ENCODE measurements around the gene CCDC187. TPM values are rescaled to one million over a fixed set of nuclear protein-coding genes. Genes with fewer than 3 reads are reported as not detected.
"Not testable (repeated sequence)": the region's sequence is repeated elsewhere in the genome, so short reads cannot be mapped to it uniquely, and the experiment has no call there.

The CCDC187 gene
- total RNA-seq (2014; rRNA removed; shearing (Covaris generic)): 0.05 and 0.09 TPM in 2 replicates
- polyA plus RNA-seq (2014; cell fraction: nucleus; rRNA removed): 0.01 and 0.50 TPM in 2 replicates

DNA sequence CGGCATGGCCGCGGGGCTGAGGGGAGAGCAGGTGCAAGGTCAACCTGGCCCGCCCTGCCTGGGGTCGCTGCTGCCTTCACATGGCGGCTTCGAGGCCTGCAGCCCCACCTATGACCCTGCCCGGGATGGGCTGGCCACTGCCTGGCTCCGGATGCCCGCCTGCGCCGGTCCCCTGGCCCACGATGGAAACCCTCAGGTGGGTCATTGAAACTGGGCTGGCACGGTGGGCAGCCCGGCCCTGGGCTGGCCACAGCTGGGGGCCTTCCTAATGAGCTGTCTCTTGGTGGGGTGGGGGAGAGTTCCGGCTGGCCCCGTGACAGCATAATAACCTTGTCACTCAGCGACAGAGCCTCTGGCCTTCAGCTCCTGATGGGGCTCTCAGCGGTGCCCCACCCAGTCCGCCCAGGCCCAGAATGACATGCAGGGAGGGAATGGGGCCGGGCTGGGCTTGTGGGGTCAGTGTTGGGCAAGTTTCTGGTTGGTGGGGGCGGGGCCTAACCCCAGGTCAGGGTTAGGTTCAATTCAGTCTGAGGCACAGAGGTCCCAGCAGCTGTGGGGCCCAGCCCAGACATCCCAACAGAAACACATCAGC is at the start of gene CCDC187:
Gene CCDC187 (minus strand): TSS at position 270 of the 592 bp plus-strand sequence. CDS start 264 bp downstream, at position 6.
- no peak for DNase-seq (ENCODE audit: extremely low read depth, low read depth)

DNA sequence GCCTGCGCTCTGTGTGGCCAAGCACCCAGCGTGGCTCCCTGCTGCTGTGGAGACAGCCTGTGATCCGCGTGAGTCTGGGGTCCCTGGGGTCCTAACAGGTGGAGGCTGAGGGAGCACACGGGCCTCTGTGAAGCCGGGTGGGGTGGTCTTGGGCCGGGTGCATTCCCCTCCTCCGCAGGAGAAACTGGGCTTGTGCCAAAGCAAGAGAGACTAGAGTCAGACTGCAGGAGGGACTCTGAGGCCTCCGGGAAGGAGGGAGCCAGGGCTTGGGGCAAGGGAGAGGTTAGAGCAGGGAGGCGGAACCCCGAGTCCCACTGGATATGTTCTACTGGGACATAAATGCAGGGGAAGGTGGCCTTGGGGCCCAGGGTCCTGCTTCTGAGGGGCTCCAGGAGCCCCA is 49.2 kb upstream of the CCDC187 start:
- DNase-seq (ENCODE audit: extremely low read depth, low read depth): no peak

DNA sequence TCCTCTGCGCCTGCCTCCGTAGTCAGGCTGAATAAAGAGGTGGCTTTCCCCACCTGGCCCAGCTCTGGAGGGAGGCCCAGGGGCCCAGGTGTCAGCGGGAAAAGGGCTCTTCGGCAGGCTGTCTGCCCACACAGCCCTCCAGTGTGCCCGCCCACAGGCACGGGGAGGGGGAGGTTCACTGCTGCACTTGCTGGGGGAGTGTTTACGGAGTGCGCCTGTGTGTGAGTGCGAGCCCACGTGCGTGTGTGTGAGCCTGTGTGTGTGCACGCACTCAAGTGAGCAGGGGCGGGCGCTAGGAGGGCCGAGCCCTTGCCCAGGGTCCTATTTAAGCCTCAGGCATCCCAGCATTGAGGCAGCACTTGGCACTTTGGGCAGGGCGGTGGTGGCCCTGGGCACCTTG is 48.8 kb upstream of the CCDC187 start:
- no peak for DNase-seq (ENCODE audit: extremely low read depth, low read depth)

GRCh38 chr9:136351868-136352267 is 48.0 kb upstream of the CCDC187 start:
- DNase-seq (ENCODE audit: extremely low read depth, low read depth): not testable (repeated sequence)

DNA sequence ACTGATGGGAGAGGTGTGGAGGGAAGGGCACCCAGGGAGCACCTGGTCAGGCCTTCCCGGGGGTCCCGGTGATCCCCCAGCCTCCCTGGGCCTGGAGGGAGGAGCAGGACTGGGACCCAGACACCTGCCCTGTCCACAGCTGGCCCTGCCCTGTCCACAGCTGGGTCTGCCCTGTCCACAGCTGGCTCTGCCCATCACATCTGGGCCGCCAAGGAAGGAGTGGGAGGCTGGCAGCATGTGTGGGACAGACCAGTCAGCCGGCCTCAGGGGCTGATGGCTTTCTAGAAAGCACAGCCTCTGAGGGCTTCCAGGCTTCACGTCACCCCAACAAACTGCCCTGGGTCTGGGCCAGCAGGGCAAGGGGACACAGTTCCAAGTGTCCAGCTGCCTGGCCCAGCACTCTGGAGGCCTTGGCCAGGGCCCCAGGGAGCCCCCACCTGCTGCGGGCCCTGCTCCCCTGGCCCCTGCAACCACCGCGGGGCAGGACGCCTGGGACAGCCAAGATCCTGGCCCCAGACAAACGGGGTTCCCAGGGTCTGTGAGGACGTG is 47.4 kb upstream of the CCDC187 start:
- no peak for DNase-seq (ENCODE audit: extremely low read depth, low read depth)

GRCh38 chr9:136349546-136349945 is 45.7 kb upstream of the CCDC187 start:
- DNase-seq (ENCODE audit: extremely low read depth, low read depth): no peak

DNA sequence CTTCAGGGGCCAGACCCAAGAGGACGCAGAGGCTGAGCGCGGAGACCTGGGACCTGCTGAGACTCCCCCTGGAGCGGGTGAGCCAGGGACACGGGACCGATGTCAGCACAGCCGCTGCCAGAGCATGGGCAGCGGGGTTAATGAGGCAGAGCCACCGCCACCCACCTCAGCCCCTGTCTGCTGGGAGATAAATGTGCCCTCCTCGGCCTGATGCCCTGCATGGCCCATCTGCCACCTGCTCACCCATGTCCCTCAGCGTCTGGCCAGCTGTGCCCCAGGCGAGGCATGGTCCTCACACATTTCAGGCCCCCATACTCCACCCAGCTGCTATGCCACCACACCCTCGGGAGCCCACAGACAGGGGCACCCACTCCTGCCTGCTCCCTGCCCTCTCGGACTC is 44.8 kb upstream of the CCDC187 start:
- DNase-seq (ENCODE audit: extremely low read depth, low read depth): no peak

- no peak for DNase-seq (ENCODE audit: extremely low read depth, low read depth)
Measured at GRCh38 chr9:136347472-136348256, 43.8 kb upstream of the CCDC187 start.

DNA sequence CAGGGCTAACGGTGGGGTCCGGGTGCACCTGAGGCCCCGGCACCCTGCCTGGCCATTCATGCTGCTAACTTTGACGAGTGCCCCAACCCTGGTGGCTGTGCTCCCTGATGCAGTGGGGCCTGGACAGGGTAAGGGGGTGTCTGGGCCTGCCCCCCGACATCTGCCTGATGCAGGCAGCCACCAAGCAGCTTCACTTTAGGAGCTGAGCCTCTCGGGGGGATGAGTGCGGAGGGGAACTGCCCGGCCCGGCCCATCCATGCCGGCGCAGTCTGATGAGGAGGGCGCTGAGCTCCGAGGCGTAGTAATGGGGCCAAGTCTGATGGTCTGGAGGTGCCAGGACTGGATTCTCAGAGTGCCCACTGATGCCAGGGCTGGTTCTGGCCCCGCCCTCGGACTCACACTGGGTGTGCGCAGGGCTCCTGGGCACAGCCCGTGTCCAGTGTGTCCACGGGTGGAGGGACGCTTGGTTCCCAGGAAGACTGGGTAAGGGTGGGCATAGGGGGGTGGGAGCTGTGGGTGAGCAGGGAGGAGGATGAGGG is 43.1 kb upstream of the CCDC187 start:
- DNase-seq (ENCODE audit: extremely low read depth, low read depth): no peak

DNA sequence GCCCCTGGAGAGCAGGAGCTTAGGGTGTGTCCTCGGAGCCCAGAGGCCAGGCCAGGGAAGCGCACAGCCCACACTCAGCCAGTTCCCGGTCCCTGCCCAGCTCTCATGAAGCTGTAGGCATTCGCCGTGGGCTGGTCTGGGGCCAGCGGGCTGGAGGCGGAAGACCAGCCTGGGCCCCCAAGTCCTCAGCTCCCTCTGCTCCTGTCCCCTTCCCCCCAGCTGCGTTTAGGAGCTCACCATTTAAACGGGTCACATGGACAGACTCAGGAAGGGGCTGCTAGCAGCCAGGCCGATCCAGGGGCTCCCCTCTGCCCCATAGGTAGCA is 42.2 kb upstream of the CCDC187 start:
- DNase-seq (ENCODE audit: extremely low read depth, low read depth): no peak

DNA sequence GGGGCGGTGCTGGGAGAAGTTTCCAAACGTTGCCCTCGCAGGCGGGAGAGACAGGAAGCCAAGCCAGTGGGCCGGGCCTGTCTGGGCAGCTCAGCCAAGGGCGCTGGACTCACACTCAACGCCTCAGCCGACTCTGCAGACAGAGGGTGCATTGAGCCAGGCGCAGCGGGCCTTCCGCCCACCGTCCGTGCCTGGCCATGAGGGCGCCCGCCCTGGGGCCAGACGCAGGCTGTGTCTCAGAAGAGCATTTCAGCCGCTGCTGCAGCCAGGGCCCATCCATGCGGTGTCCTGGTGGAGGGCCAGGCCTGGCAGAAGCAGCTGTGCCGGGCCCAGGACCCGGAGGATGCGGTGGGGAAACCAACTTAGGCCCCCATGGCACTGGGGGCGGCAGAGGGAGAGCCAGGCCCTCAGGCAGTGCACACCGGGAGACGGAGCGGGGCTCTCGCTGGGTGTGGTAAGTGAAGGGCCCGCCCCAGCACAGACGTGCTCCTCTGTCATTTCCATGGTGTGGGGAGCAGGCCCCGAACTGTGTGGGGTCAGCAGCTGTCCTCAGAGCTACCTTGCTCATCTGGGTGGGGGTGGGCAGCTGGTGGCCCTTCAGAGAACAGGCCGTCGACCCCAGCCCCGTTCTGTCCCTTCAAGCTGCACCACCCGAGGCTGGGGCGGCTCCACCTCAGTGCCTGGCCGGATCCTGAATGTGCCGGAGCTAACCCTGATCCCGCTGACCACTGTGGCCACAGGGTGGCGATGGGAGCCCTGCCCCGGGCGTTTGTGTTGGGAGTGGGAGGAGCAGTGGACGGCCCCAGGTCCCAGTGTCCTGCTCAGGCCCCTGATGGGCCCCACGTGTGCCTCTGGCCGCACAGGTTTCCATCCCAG is 41.6 kb upstream of the CCDC187 start:
- DNase-seq (ENCODE audit: extremely low read depth, low read depth): peak; percentile 58

- no peak for DNase-seq (ENCODE audit: extremely low read depth, low read depth)
Measured at GRCh38 chr9:136344544-136345280, 40.8 kb upstream of the CCDC187 start.

- DNase-seq (ENCODE audit: extremely low read depth, low read depth): no peak
Measured at GRCh38 chr9:136343884-136344269, 40.0 kb upstream of the CCDC187 start.

GRCh38 chr9:136343121-136343883 is 39.4 kb upstream of the CCDC187 start:
- no peak for DNase-seq (ENCODE audit: extremely low read depth, low read depth)

- peak; percentile 26 for DNase-seq (ENCODE audit: extremely low read depth, low read depth)
Measured at GRCh38 chr9:136342181-136343120, 38.6 kb upstream of the CCDC187 start.

DNA sequence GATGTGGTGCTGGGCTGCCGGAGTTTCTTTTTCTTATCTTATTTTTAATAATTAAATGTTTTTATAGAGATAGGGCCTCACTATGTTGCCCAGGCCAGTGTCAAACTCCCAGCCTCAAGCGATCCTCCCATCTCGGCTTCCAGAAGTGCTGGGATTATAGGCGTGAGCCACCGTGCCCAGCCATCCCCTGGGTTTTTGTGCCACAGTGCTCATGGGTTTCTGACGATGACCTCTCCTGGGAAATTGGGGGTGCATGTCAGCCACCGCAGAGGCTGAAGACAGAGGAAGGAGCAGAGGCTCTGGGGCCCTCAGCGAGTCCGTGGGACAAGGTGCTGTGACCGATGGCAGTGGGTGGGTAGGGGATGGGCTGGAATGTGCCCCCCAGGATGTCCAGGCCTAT is 37.9 kb upstream of the CCDC187 start:
- no peak for DNase-seq (ENCODE audit: extremely low read depth, low read depth)

GRCh38 chr9:136341042-136341655 is 37.3 kb upstream of the CCDC187 start:
- no peak for DNase-seq (ENCODE audit: extremely low read depth, low read depth)

Measured in NCI-H460 (cell line).